ENCODE results near the gene C15orf40.

The C15orf40 gene

GRCh38 chr15:82980981-82981380 is 30.5 kb downstream of the C15orf40 start:
- no peaks in the 10 kb centered on the region for H3K36me3 ChIP-seq (replicated peaks; ENCODE audit: low read depth, low read length)
- H3K27me3 ChIP-seq (ENCODE audit: low read depth, low read length): no peaks in the 10 kb centered on the region
- H3K79me2 ChIP-seq (ENCODE audit: low read length): peaks cover 7% of the 10 kb centered on the region
- H2AFZ ChIP-seq (ENCODE audit: low read depth, low read length): no peak overlapping the region
- H3K9ac ChIP-seq (ENCODE audit: low read length): no peak overlapping the region
- H3K4me2 ChIP-seq (ENCODE audit: low read length): peak overlapping the region; percentile 59
- H3K9me3 ChIP-seq (ENCODE audit: insufficient read depth, low read length): no peaks in the 10 kb centered on the region
- no peaks in the 10 kb centered on the region for H4K20me1 ChIP-seq (ENCODE audit: insufficient read depth, low read length)
- H3K4me1 ChIP-seq (ENCODE audit: low read length): peaks cover 22% of the 10 kb centered on the region
- H3K4me3 ChIP-seq (ENCODE audit: low read length): peak overlapping the region; percentile 12; the same call in 1 of the 2 replicates
- no peak for TF ChIP-seq CTCF (IDR thresholded peaks at IDR 0.05; ENCODE audit: low read depth, low read length)
- TF ChIP-seq EZH2phosphoT487 (IDR thresholded peaks at IDR 0.05; ENCODE audit: low read depth): no peak; the same call in 1 of the 2 replicates
- no peak overlapping the region for H3K27ac ChIP-seq (ENCODE audit: low read length)

- Histone ChIP-seq H3K4me2 (ENCODE audit: low read length) (no peak overlapping the region), H3K4me3 (ENCODE audit: low read length) (no peak overlapping the region), H2AFZ (ENCODE audit: low read depth, low read length) (no peak overlapping the region), H3K27me3 (ENCODE audit: low read depth, low read length) (no peaks in the 10 kb centered on the region), H3K27ac (ENCODE audit: low read length) (no peak overlapping the region), H3K36me3 (replicated peaks; ENCODE audit: low read depth, low read length) (no peaks in the 10 kb centered on the region), H4K20me1 (ENCODE audit: insufficient read depth, low read length) (no peaks in the 10 kb centered on the region), H3K9ac (ENCODE audit: low read length) (no peak overlapping the region), H3K9me3 (ENCODE audit: insufficient read depth, low read length) (no peaks in the 10 kb centered on the region), H3K79me2 (ENCODE audit: low read length) (no peaks in the 10 kb centered on the region), H3K4me1 (ENCODE audit: low read length) (peaks cover 16% of the 10 kb centered on the region)
- TF ChIP-seq CTCF (IDR thresholded peaks at IDR 0.05; ENCODE audit: low read depth, low read length) (no peak), EZH2phosphoT487 (IDR thresholded peaks at IDR 0.05; ENCODE audit: low read depth) (no peak)
Observed at GRCh38 chr15:82979726-82980125, 31.7 kb downstream of the C15orf40 start.

- no peak overlapping the region for H3K4me2 ChIP-seq (ENCODE audit: low read length)
- TF ChIP-seq CTCF (IDR thresholded peaks at IDR 0.05; ENCODE audit: low read depth, low read length) (no peak), EZH2phosphoT487 (IDR thresholded peaks at IDR 0.05; ENCODE audit: low read depth) (no peak)
- H3K79me2 ChIP-seq (ENCODE audit: low read length): no peaks in the 10 kb centered on the region
- no peaks in the 10 kb centered on the region for H3K27me3 ChIP-seq (ENCODE audit: low read depth, low read length)
- no peaks in the 10 kb centered on the region for H3K9me3 ChIP-seq (ENCODE audit: insufficient read depth, low read length)
- no peak overlapping the region for H3K4me3 ChIP-seq (ENCODE audit: low read length)
- H3K4me1 ChIP-seq (ENCODE audit: low read length): peaks cover 16% of the 10 kb centered on the region
- no peaks in the 10 kb centered on the region for H3K36me3 ChIP-seq (replicated peaks; ENCODE audit: low read depth, low read length)
- H4K20me1 ChIP-seq (ENCODE audit: insufficient read depth, low read length): no peaks in the 10 kb centered on the region
- H3K9ac ChIP-seq (ENCODE audit: low read length): no peak overlapping the region
- H2AFZ ChIP-seq (ENCODE audit: low read depth, low read length): no peak overlapping the region
- no peak overlapping the region for H3K27ac ChIP-seq (ENCODE audit: low read length)
Observed at GRCh38 chr15:82978438-82978837, 33.0 kb downstream of the C15orf40 start.

- no peak overlapping the region for H3K4me2 ChIP-seq (ENCODE audit: low read length)
- no peaks in the 10 kb centered on the region for H3K79me2 ChIP-seq (ENCODE audit: low read length)
- H3K36me3 ChIP-seq (replicated peaks; ENCODE audit: low read depth, low read length): no peaks in the 10 kb centered on the region
- peaks cover 16% of the 10 kb centered on the region for H3K4me1 ChIP-seq (ENCODE audit: low read length)
- H3K9me3 ChIP-seq (ENCODE audit: insufficient read depth, low read length): no peaks in the 10 kb centered on the region
- H3K4me3 ChIP-seq (ENCODE audit: low read length): no peak overlapping the region
- TF ChIP-seq EZH2phosphoT487 (IDR thresholded peaks at IDR 0.05; ENCODE audit: low read depth) (no peak), CTCF (IDR thresholded peaks at IDR 0.05; ENCODE audit: low read depth, low read length) (no peak)
- no peak overlapping the region for H2AFZ ChIP-seq (ENCODE audit: low read depth, low read length)
- H4K20me1 ChIP-seq (ENCODE audit: insufficient read depth, low read length): no peaks in the 10 kb centered on the region
- no peaks in the 10 kb centered on the region for H3K27me3 ChIP-seq (ENCODE audit: low read depth, low read length)
- no peak overlapping the region for H3K9ac ChIP-seq (ENCODE audit: low read length)
- no peak overlapping the region for H3K27ac ChIP-seq (ENCODE audit: low read length)
Observed at GRCh38 chr15:82977076-82977475, 34.4 kb downstream of the C15orf40 start.
